ENCODE data around the gene ECSIT.

GRCh38 chr19:11547929-11548700 is 19.2 kb upstream of the ECSIT start:
- TF ChIP-seq REST (IDR thresholded peaks at IDR 0.05; ENCODE audit: insufficient replicate concordance, low read depth) (no peak), CTCF (IDR thresholded peaks at IDR 0.05; ENCODE audit: insufficient read depth, low read length) (no peak), GABPA (IDR thresholded peaks at IDR 0.05; ENCODE audit: low read depth) (no peak), POLR2AphosphoS5 (IDR thresholded peaks at IDR 0.05; ENCODE audit: low read depth) (no peak), SPI1 (IDR thresholded peaks at IDR 0.05; ENCODE audit: borderline replicate concordance, low read depth) (no peak)
